Measurements from ENCODE around the gene EIF4G1. TPM values are rescaled to one million over a fixed set of nuclear protein-coding genes. Genes with fewer than 3 reads are reported as not detected.

Gene EIF4G1
- total and polyA plus RNA-seq, 2 of the 8 experiments (the other 6 are each of a cell fraction or from before 2014, with no cell fraction given): 318 to 473 TPM

DNA sequence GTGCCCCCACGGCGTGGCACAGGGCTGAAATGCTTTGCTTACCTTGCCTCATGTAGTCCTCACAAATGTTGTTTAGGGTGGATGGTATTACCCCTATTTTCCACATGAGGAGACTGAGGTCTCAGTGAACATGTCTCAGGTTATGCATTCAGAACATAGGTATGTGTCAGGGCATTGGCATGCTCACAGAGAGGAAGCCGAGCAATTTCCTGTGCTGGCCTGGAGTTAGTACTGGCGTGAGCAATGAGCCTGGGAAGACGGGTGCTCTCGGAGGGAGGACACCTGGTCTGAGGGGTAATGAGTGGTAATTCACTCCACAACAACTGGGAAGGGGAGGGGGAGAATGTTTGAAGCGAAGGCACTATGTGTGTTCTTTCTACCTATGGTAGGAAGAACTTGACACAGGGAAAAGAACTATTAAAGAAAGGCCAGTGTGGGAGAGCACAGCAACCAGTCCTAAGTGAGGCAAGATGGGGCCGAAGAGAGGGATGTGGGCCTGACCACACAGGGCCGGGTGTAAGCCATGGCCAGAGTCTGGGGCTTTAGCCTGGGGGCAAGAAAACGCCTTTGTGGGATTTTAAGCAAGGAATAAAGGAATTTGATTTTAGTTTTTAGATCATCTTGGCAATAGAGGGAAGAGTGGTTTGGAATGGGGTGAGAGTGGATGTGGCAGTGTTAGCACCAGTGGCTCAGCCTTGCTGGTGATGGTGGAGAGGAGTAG lies 18.1 kb downstream of the EIF4G1 start:
- Histone ChIP-seq H3K4ac (replicated peaks; ENCODE audit: insufficient read length, low read depth, low read length) (no peak overlapping the region), H2AFZ (ENCODE audit: low read length) (no peak overlapping the region), H3K4me3 (ENCODE audit: extremely low read depth in 1 of 4, insufficient read depth in 2 of 4, low read depth in 3 of 4, low read length in 4 of 4) (no peak overlapping the region), H3K79me1 (ENCODE audit: low read depth, low read length) (peaks cover 13% of the 10 kb centered on the region), H4K20me1 (replicated peaks in 1 of 2; ENCODE audit: control insufficient read depth in 1 of 2, insufficient read depth in 2 of 2, low read length in 2 of 2) (peaks cover 17 to 32% of the 10 kb centered on the region in 2 experiments), H3K27me3 (replicated peaks in 1 of 4; ENCODE audit: control insufficient read depth in 3 of 4, extremely low read depth in 1 of 4, insufficient read depth in 3 of 4, low read length in 3 of 4) (no peaks in the 10 kb centered on the region), H3K36me3 (ENCODE audit: control insufficient read depth in 2 of 4, insufficient read depth in 4 of 4, low read length in 3 of 4) (peaks cover 44 to 73% (median 65%) of the 10 kb centered on the region in 4 experiments), H2BK12ac (ENCODE audit: low read depth, low read length) (no peak overlapping the region), H3K9me3 (ENCODE audit: insufficient read depth in 2 of 2, low read depth in 1 of 2, low read length in 1 of 2) (no peaks in the 10 kb centered on the region), H3K9ac (replicated peaks in 1 of 4; ENCODE audit: extremely low read depth in 1 of 4, low read depth in 3 of 4, low read length in 3 of 4) (no peak overlapping the region; a peak in 1 of 7 replicates), H3K4me1 (replicated peaks in 1 of 4; ENCODE audit: control insufficient read depth in 3 of 4, insufficient read depth in 4 of 4, low read length in 3 of 4) (peaks cover 0 to 12% (median 9%) of the 10 kb centered on the region in 4 experiments; a peak in 6 of 7 replicates), H2BK5ac (ENCODE audit: low read depth, low read length) (0 out of 2 replicates have a peak overlapping the region, but pooled peaks have one; percentile 2), H3K23me2 (ENCODE audit: low read depth, low read length) (peaks cover 12% of the 10 kb centered on the region), H2BK120ac (replicated peaks; ENCODE audit: low read depth, low read length) (no peak overlapping the region), H3K79me2 (ENCODE audit: control insufficient read depth in 1 of 2, insufficient read depth in 2 of 2, low read length in 2 of 2) (0 out of 4 replicates have a peak, but pooled peaks cover 0 to 2% of the 10 kb centered on the region in 2 experiments), H4K91ac (replicated peaks; ENCODE audit: insufficient read length, low read length) (no peak overlapping the region), H3K18ac (ENCODE audit: extremely low read depth, low read length) (no peak overlapping the region), H3K56ac (replicated peaks; ENCODE audit: insufficient read length, low read depth, low read length) (no peak overlapping the region), H4K8ac (ENCODE audit: extremely low read depth, insufficient read depth, low read length) (no peak overlapping the region), H3K27ac (ENCODE audit: low read depth, low read length) (peak overlapping the region; percentile 12; the same call in 1 of the 2 replicates), H3K4me2 (ENCODE audit: insufficient read depth in 1 of 2, low read depth in 2 of 2, low read length in 2 of 2) (no peak overlapping the region), H2AK5ac (ENCODE audit: low read depth, low read length) (no peak overlapping the region), H2BK15ac (ENCODE audit: low read length) (no peak overlapping the region), H3K14ac (ENCODE audit: insufficient read length) (no peak overlapping the region), H2BK20ac (ENCODE audit: low read length) (no peak overlapping the region), H4K5ac (ENCODE audit: insufficient read length, low read depth, low read length) (no peak overlapping the region), H3K23ac (ENCODE audit: insufficient read length) (no peak overlapping the region)
- WGBS, 2 experiments (ENCODE audit: extremely low coverage in 1 of 2, insufficient coverage in 1 of 2, insufficient read length in 1 of 2, insufficient replicate concordance in 2 of 2, low coverage in 1 of 2, low lambda C conversion rate in 2 of 2, missing lambda C conversion rate in 1 of 2): 84% methylated on average over 10 of the region's 10 CpGs; no CpG with 5 or more reads in 1 of the 2 experiments
- POLR2A ChIA-PET (ENCODE audit: partially characterized antibody): interaction anchor here (1.4 to 9.8 kb wide), 4 partner anchors 8 to 17 kb away, joined by 5 to 148 read pairs (median 14); partner anchors contain the start of gene EIF4G1
- DNase-seq (ENCODE audit: low read depth in 1 of 2, low spot score in 2 of 2) (no peak), FAIRE-seq (no peak)
- CTCF ChIA-PET (ENCODE audit: partially characterized antibody): no interaction called here
- TF ChIP-seq POLR2A (IDR thresholded peaks at IDR 0.05; ENCODE audit: control extremely low read depth in 1 of 2, low read depth in 2 of 2, low read length in 2 of 2) (no peak), CHD1 (IDR thresholded peaks at IDR 0.05; ENCODE audit: low read depth, low read length) (no peak), RNF2 (IDR thresholded peaks at IDR 0.05; ENCODE audit: borderline replicate concordance, low read depth, low read length, missing control alignments, poor library complexity, severe bottlenecking) (no peak), EGR1 (IDR thresholded peaks at IDR 0.05; ENCODE audit: borderline replicate concordance, low read depth, low read length) (no peak), HDAC6 (IDR thresholded peaks at IDR 0.05; ENCODE audit: low read depth, low read length) (no peak), CREB1 (IDR thresholded peaks at IDR 0.05) (no peak), POLR2AphosphoS5 (IDR thresholded peaks at IDR 0.05; ENCODE audit: low read depth, low read length) (no peak), CHD2 (IDR thresholded peaks at IDR 0.05; ENCODE audit: low read length) (no peak), CTBP2 (IDR thresholded peaks at IDR 0.05; ENCODE audit: borderline replicate concordance, insufficient read depth, insufficient read length, low read length) (no peak), TEAD4 (IDR thresholded peaks at IDR 0.05; ENCODE audit: low read depth, low read length) (no peak)

Measured in H1 (cell line).